Right lung (tissue), 5 donors: ENCODE measurements around the gene AKNAD1. TPM values are rescaled to one million over a fixed set of nuclear protein-coding genes. Genes with fewer than 3 reads are reported as not detected.

Experiments
- DNase-seq, 2 donors: peaks; one replicate each; pipeline ENCODE4 v3.0.0-alpha.2; 2013
- polyA plus RNA-seq, 5 donors: library from polyadenylated mRNA; unstranded; fragments of 120-200 nt; gene quantifications; one replicate each; pipeline versions ENCODE4 v1.2.1 to v1.2.3, GENCODE V29; 2013; ENCODE audit warnings: inconsistent platforms in 1 of 5, low replicate concordance in 1 of 5; ENCODE audit not compliant: insufficient read length in 5 of 5, insufficient read depth in 1 of 5

AKNAD1 gene
- polyA plus RNA-seq, 5 donors = 0.41 to 0.78 (median 0.57) TPM; not detected in 1

- no peak for DNase-seq
Observed at GRCh38 chr1:108865316-108865910, 8.5 kb upstream of the AKNAD1 start.

DNA sequence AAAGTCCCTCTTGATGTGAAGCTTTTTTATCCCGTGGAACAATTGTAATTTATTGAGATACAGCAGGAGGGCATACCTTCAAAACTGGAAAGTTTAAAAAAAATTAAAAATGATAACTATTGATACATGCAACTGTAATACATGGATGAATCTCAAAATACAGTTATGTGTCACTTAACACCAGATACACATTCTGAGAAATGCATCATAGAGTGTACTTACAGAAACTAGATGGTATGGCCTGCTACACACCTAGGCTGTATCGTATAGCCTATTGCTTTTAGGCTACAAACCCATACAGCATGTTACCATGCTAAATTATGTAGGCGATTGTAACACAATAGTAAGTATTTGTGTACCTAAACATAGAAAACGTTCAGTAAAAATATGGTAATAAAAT is 7.1 kb upstream of the AKNAD1 start:
- no peak for DNase-seq

- no peak for DNase-seq
Observed at GRCh38 chr1:108862698-108863477, 6.0 kb upstream of the AKNAD1 start.

DNA sequence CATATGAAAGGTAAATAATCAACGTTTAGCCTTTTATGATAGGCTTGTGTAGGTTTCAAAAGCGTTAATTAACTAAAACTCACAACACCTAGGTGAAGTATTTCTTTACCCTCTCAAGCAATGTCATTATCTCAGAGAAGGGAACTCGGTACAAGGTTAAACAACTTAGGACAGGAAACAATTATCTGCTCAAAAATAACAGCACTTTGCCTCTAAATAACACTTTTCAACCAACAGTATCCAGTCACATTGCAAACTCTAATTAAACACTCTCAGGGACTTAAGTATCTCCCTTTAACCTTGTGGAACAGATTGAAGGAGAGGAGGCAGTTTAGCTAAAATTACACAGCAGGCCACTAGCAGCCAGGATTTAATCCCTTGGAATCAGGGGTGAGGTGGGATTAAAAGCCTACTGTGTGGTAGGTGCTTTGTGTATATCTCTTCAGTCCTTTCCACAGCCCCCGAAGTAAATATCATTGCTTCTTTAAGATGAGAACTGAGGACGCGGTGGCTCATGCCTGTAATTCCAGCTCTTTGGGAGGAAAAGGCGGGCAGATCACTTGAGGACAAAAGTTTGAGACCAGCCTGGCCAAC is 5.2 kb upstream of the AKNAD1 start:
- DNase-seq = no peak

DNA sequence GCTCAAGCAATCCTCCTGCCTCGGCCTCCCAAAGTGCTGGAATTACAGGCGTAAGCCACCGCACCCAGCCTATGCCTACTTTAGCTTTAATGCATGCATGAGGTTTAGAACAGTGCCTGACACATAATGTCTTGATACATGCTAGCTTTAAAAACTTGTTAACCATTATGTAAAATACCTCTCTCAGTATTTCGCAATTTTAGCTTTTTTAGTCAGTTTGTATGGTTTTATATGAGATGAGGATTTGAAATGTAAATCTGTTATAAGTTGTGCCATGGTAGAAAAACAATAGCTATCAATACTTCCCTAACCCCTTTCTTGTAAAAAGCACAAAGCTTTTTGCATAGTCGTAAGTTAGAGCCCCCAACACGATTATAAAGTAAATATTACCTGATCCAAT is 4.7 kb upstream of the AKNAD1 start:
- no peak for DNase-seq

GRCh38 chr1:108860190-108860907 is 3.5 kb upstream of the AKNAD1 start:
- DNase-seq = no peak

GRCh38 chr1:108858230-108858950 is 1.5 kb upstream of the AKNAD1 start:
- DNase-seq = no peak

DNA sequence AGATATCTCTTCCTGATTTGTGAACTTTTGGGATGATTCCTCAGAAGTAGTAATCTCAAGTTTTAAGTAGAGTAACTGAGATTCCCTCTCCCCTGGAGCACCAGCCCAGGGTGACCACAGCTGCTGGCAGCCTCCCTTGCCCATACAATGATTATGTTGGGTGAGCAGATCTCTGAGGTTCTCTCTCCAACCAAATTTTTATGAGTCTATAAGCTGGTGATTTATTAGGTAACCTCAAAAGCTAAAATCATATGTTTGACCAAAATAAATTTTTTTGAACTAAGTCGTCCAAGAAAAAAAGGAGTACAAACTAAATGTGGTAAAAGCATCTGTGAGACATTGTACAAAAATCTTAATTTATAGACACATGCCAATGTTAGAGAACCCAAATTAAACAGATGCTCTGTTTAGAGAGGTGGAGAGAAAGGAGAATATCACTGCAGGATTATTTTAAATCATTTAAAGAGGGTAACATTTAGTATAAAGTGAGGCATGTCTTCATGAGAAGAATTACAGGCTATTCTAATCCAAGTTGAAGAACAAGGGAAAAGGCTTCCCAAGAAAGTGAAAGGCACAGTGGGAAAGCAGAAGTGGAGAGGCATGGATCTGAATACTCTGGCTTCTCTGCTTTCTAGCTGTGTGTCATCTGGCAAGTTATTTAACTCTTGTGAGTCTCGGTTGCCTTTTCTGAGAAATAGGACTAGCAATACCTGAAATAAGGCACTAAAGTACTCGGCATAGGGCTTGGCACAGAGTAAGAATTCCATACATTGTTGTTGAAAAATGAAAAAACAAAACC is 2.5 kb downstream of the AKNAD1 start:
- no peak for DNase-seq

DNA sequence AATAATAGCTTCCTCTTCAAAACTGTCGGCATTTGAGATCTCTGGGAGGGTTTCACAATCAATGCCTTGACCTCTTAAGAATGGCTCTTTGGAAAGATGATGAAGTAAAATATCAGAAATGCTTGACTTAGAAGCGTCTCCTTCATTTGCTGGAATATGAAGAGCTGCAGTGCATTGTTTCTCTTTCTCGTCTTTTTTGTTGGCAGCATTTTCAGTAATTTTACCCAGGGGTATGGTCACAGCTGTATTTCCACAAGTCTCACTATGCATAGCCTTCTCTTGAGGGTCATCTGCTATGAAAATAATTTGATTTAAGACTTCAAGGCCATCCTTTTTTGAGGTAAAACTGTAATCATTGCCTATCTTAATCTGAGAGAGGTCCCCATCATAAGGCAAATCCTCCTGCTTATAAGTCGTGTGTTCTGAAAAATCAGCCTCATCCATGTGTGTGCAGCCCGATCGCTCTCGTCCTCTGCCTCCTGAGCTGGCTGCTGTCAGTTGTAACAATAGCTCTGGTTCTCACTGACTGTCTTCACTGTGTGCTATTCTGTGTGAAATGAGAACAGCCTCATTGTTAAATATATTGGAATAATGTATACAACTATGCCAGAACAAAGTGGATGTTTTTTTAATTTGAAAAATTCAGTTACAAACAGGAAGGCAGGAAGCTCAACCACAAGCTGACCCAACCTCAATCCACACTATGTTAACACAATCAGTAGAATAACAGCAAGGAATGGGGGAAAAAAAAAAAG is 4.5 kb downstream of the AKNAD1 start:
- no peak for DNase-seq

DNA sequence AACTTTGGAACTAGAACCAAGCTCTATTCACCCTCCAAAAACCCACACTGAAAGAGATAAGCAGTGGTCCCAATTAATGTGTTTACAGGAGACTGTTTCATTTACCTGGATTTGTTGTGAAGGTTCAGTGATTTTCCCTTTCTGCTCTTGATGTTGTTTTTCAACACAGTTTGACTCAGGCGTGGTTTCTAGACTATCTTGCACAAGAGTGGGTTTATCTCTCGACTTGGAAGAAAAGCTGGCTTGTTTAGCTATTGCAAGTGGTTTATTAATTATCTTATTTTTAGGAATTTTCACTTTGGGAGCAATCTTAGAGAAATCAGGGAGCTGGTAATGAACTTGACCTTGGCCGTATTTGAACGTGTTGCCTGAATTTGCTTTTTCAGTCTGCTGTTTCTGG is 5.3 kb downstream of the AKNAD1 start:
- DNase-seq = no peak

GRCh38 chr1:108850929-108851328 is 6.0 kb downstream of the AKNAD1 start:
- DNase-seq = no peak

DNA sequence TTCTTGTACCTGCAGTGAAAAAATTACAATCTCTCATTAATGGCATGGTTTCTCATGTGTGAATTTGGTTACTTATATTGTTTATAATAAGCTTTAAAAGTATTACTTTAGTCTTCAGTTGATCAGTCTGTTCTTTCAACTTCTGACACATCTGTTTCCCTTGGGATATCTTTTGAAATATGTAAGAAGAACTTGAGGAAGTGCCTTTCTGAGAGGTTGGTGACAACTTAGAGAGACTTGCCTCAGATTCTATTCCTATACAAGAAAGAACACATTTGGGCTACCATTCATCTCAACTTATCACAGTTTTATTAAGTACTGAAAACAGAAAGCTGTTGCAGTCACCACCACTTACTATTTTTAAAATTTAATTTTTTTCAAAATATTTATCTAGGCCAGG is 8.1 kb downstream of the AKNAD1 start:
- DNase-seq = no peak

- no peak for DNase-seq
Observed at GRCh38 chr1:108847494-108847893, 9.4 kb downstream of the AKNAD1 start.

DNA sequence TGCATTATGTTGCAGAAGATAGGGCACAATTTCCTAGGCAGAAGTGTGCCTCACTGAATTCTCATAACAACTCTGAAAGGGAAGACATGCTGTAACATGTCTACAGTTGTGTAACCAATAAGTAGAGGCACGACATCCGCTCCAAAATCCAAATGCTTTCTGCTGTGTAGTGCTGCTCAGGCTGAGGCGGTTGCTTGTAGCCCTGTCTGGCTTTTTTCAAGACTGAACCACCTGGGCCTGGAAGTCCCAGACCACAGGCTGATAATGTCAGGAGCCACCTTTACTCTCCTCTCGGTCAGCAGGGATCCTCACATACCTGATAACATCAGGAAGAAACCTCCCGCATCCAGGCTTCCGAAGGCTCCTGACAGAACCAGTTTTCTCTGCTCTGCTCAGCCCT is 10.9 kb downstream of the AKNAD1 start:
- no peak for DNase-seq

- no peak for DNase-seq
Observed at GRCh38 chr1:108845446-108845845, 11.4 kb downstream of the AKNAD1 start.

GRCh38 chr1:108843390-108844137 is 13.3 kb downstream of the AKNAD1 start:
- DNase-seq = no peak

DNA sequence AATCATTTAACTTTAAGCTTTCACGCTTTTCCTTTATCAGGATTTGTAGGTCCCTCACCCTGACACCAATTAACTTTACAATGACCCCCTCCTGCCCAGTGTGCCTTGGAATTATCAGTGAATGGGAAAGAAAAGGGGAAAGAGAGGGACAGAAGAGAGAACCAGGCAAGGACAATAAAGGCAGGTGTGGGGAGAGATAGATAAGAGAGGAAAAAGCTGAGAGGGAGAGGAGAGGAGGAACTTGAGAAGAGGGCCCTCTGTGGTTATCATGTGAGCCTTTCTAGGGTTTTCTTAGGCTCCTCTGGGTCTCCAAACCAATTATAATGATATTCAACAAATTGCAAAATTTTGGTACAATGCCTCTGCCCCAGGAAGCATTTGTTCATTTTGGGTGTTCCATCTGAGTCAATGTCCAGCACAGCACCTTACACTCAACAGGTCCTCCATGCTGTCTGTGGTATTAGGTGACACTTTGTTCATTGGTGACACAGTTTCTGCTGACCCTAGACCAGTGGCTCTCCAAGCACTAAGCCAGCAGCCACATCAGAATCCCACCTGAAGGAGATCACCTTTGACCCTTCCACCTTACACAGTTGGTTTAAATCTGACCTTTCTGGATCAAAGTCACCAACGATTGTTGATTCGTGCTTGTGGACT is 14.2 kb downstream of the AKNAD1 start:
- no peak for DNase-seq

DNA sequence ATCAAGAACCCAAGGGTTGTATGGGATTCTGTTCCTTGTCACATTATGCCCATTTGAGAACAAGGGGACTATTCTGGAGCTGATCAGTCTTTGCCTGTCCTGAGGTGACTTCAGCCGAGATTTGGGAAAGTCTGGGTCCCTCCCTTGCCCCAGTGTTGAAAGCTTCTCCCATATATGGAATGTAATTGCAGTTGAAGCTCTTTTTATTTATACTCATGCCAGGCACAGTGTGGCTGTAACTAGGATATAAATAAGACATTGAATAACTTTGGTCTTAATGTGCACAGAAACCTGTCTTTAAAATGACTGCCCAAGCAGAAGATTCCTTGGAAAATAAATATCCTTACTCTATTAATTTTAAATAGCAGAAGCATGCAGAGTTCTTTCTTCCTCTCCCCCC is 15.2 kb downstream of the AKNAD1 start:
- DNase-seq = no peak

GRCh38 chr1:108832929-108833328 is 24.0 kb downstream of the AKNAD1 start:
- no peak for DNase-seq
